GM18909 (cell line): ENCODE results near the gene ZBTB5.
"Not testable (repeated sequence)": the region's sequence is repeated elsewhere in the genome, so short reads cannot be mapped to it uniquely, and the experiment has no call there.

Source experiments
- ATAC-seq: cut with Tn5 transposase; IDR thresholded peaks from one replicate; pipeline ENCODE4 v1.9.1; 2021; ENCODE audit warnings: mild to moderate bottlenecking; ENCODE audit not compliant: unreplicated experiment, poor library complexity

Gene ZBTB5

DNA sequence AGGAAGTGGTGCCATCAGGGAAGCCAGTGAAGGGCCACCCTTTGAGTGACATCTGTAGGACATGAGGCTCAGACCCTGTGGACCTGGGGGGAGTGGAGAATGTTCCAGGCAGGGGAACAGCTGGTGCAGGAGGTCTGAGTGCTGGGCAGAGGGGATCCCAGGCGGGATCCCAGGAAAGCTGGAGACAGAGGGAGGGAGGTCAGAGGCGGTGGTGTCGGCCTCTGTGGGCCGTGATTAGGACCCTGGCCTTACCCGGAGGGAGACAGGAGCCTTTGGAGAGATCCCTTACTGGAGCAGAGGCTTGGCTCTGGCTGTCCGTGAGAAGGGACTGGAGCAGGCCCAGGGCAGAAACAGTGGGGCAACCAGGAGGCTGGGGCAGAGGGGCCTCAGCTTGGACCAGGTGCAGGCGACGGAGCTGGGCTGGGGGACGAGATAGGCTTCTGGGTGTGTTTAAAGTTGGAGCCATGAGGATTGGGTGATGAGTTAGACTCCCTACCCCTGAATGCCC, 54.8 kb downstream of the ZBTB5 start:
- no peak for ATAC-seq

DNA sequence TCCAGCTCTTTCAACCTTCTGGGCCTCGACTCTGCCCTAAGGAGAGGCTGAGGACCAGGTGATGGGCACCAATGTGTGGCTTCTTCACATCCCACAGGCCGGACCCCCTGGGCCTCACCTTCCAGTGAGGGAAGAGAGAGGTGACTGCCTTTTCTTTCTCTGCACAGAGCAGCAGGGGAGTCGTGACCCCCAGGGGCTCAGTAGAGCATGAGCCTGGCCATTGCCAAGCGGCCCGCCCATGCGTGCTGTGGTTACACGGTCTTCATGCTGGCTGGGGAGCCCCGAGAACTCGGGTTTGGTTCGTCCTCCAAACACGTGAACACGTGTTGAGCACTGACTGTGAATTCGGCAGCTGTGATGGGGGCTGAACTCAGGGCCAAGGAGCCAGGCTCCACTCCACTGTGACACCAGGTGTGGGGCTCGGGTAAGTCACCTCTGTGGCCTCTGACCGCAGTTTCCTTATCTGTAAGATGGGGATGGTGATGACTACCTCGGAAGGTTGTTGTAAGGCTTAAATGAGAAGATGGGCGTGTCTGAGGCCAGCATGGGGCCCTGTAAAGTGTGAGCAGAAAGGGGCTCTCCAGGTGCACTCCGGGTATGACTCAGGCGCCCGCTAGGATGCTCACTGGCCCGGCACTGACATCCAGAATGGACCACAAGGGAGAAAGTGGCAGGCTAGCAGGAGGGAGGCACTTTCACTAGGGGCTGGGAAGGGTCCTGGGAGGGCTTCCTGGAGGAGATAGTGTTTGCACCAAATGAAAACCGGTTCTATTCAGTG, 56.1 kb downstream of the ZBTB5 start:
- peak; percentile 92 for ATAC-seq

DNA sequence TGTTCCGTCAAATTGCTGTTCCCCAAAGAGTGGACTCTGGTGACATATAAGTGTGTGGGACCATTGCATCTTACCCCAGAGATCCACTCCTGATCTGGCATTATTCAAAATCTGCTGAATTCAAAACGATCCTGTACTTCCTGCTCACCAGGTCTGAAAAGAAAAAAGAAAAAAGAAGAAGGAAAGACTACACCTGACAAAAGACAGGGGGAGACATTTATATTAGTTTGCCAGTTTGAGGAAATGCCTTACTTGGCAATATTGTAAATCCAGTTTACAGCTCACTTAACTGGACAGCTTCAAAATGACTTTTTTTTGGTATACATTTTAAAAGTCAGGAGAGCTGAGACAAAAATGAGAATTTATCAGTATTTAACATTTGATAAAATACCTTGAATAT, 57.8 kb downstream of the ZBTB5 start:
- no peak for ATAC-seq

DNA sequence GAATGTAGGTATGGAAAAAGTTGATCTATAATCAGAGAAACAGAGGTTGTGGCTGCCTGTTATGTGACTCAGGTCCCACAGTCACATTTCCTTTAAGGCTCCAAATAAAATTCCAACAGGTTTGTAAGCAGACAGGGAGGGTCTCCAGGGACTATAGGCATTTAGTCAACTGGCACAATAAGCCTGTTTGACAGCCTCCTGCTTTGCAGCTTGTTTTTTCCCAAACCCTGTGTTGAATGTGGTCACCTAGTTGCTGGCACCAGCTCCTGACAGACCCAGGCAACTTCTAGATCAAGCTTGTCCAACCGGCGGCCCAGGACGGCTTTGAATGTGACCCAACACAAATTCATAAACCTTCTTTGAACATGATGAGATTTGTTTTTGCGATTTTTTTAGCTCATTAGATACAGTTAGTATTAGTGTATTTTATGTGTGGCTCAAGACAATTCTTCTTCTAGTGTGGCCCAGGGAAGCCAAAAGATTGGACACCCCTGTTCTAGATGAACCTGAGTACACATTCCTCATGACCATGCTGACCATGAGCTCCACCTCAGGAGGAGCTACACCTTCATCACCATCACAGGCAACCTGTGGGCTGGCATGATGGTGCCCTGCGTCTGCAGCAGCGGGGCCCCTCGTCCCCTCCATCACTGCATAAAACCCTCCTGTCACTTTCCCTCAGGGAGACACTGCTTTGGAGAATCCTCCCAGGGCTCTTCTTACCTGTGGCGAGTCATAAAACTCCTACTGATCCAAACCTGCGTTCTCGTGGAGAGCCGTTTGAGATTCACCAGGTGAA, 58.4 kb downstream of the ZBTB5 start:
- ATAC-seq = no peak

DNA sequence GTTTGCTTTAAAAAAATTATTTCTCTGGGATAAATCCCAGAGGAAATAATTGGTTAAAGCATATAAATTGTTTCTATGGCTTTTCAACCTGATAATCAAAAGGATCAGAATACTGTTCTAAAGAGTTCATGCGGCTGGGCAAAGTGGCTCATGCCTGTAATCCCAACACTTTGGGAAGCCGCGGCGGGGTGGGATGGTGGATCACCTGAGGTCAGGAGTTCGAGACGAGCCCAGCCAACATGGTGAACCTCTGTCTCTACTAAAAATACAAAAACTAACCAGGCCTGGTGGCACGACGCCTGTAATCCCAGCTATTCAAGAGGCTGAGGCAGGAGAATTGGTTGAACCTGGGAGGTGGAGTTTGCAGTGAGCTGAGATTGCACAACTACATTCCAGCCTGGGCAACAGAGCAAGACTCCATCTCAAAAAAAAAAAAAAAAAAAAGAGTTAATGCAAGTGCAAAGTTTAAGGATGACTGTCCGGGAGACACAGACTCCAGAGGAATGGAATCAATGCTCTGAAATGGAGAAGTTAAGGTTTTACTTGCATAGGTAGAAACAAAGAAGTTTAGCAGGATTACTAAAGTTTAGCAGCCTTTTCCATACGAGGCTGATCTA, 59.4 kb downstream of the ZBTB5 start:
- no peak for ATAC-seq

DNA sequence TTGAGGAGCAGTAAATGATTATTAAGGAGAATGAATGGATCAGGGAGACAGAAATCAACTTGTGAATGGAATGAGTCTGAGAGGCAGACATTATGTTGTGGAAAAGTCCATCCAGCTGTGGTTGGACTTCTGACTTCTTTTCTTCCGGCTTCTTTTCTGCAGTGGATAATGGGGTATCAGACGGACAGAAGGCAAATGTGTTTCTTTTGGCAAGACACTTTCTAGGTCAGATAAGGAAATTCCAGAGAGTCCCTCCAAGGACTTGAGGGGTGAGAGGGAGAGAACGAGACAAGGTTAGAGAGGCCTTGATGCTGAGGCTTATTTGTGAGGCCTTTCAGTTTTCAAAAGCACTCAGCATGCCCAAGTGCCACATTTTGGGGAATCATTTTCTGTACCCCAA, 59.9 kb downstream of the ZBTB5 start:
- ATAC-seq = no peak

DNA sequence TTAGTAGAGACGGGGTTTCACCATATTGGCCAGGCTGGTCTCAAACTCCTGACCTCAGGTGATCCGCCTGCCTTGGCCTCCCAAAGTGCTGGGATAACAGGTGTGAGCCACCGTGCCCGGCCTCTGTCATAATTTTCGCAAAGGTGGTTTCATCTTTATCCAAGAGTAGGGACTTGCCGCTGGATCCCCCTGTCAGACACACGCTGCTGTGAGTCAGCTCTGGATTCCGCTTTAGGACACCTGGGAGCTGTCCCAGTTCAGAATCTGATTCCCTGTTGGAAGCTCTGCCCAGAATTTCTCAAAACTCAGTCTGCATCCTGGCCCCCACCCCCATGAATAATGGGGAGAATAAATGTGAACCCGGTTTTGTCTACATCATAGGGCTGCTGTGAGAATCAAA, 60.7 kb downstream of the ZBTB5 start:
- no peak for ATAC-seq

DNA sequence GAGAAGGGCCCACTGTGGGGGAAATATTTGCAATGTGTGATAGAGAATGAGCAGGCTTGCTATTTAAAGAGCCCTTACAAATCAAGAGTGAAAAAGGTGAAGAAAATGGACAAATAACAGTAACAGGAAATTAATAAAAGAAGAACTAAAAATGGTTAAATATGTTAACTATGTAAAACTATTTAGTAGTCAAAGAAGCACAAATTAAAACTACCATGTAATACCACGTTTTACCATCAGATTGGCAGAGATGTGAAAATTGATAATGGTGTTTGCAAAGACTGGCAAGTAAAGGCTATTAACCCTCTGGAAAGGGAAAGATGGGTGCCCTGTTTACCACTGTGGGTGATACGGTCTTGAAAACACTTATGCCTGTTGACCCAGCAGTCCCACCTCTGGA, 65.9 kb downstream of the ZBTB5 start:
- no peak for ATAC-seq

DNA sequence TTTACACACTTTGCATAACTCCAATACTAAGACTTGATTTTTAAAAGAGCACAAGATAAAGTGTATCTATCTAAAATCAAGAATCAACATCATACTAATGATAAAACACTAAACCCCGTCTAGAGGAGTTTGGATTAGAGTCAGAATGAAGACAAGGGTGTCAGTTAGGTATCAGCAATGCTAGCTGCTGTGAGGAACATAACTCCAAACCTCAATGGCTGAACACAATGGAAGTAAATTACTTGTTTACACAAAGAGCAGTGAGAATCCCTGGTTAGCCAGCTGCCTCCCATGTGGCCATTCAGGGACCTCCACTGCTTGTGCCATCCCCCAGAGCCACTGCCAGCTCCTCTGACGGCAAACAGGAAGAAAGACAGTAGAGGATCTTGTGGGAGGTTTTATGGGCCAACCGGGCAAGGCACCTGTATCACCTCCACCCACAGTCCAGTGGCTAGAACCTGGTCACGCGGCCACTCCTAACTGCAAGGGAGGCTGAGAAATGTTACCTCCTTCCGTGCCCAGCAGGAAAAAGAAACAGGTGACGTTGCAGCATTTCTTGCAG, 66.7 kb downstream of the ZBTB5 start:
- ATAC-seq = no peak

DNA sequence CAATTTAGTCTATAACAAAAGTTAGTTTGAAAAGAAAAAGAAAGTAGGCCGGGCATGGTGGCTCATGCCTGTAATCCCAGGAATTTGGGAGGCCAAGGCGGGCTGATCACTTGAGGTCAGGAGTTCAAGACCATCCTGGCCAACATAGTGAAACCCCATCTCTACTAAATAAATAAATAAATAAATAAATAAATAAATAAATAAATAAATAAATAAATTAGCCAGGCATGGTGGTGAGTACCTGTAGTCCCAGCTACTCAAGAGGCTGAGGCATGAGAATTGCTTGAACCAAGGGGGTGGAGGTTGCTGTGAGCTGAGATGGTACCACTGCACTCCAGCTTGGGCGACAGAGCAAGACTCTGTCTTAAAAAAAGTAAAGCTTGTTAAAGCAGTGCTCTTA, 67.3 kb downstream of the ZBTB5 start:
- not testable (repeated sequence) for ATAC-seq

DNA sequence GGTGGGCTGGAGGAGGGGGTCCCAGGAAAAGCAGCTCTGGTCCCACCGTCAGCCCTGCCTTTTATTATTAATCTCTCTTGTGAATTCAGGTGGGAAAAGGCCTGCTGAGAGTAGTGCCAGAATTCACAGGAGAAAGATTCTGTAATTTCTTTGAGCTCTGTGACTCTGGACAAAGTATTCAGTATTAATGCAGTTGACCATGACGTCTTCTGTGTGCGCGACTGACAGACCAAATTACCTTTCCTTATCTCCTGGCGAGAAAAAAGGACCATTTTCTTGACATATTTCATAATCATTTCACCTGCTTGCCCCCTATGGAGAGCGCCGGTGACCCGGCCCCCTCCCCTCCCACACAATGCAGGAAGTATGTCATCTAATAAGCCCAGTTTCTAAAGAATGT, 69.6 kb downstream of the ZBTB5 start:
- ATAC-seq = no peak

DNA sequence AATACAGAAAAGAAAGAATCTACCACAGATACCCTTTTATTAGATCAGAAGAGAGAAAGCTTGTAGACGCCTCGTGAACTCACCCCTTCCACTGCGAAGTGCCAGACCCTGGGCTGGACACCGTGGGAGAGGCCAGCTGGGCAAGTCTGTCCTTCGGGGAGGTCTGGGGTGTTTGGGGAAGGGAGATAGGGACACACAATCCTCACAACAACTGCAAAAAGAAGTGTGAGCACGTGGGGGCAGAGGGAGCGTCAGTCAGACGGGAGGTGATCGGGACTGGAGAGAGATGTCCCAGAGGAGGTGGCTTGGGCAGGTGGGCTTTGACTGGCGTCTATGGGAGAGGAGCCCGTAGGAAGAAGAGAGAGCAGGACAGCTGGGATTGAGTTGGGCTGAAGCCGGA, 70.0 kb downstream of the ZBTB5 start:
- ATAC-seq = no peak

DNA sequence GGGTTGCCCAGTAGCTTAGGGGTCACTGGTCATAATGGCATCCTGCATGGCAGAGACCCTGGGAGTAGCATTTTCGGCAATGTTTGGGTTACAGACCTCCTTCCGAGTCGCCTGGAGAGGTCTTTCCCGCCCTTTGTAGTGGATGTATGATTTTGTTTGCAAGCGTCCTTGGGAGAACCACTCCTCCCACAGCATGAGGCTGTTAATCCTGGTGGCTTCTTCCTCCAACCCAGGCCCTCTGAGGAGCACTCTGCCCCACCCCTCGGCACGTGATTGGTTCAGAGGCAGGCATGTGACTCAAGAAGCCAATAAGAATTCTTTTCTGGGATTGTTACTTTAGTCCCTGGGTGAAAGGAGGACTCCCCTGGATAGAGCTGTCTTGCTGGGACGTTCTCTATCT, 73.0 kb downstream of the ZBTB5 start:
- no peak for ATAC-seq

DNA sequence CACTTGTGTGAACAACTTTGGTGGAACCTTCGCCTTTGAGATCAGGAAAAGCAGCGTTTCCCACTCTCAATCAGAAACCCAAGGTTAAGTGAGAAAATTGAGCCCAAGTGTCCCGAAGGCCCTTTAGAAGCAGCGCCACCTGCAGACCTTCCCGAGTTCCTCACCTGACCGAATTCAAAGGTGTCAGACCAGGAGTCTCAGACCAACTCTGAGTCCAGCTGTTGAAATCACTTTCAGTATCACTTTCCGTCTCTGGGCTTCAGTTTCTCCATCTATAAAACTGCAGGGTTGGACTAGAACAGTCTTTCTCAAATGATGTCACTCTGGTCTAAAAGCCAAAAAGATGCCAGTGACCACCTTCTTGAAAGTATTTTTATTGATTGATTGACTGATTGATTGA, 74.5 kb downstream of the ZBTB5 start:
- peak; percentile 84 for ATAC-seq
